K562 (cell line): Measurements from ENCODE around the gene MRM2. TPM values are rescaled to one million over a fixed set of nuclear protein-coding genes. Genes with fewer than 3 reads are reported as not detected.

Source experiments
- BCL6 ChIP-seq: fragments of 250-450 bp; sonication (Bioruptor Pico); IDR thresholded peaks from 2 replicates; pipeline ENCODE4 v1.4.0; 2020
- CBFA2T2 ChIP-seq: fragments of 450-650 bp; conservative IDR thresholded peaks from 2 replicates; pipeline ENCODE4 v1.6.1; 2017; ENCODE audit warnings: mild to moderate bottlenecking
- CTBP1 ChIP-seq: fragments of 450-650 bp; IDR thresholded peaks from 2 replicates; pipeline ENCODE4 v1.6.1; 2016; ENCODE audit warnings: borderline replicate concordance
- ERF ChIP-seq: fragments of 450-650 bp; formaldehyde crosslinking; IDR thresholded peaks from 2 replicates; pipeline ENCODE4 v1.4.0; 2020; ENCODE audit warnings: mild to moderate bottlenecking, mixed read lengths
- FOXP1 ChIP-seq: sonication (generic); formaldehyde crosslinking; IDR thresholded peaks from 2 replicates; pipeline ENCODE4 v1.8.0; 2022; ENCODE audit warnings: mild to moderate bottlenecking, missing genetic modification reagents
- HLTF ChIP-seq: fragments of 450-650 bp; IDR thresholded peaks from 2 replicates; pipeline ENCODE4 v1.6.1; 2016
- IFI16 ChIP-seq: fragments of 250-450 bp; sonication (Bioruptor Pico); IDR thresholded peaks from 2 replicates; pipeline ENCODE4 v2.1.2; 2022; ENCODE audit warnings: mild to moderate bottlenecking, inconsistent platforms
- KAT8 ChIP-seq: fragments of 450-650 bp; IDR thresholded peaks from 2 replicates; pipeline ENCODE4 v1.6.1; 2016; ENCODE audit warnings: low read depth, mild to moderate bottlenecking
- KLF13 ChIP-seq: fragments of 450-650 bp; IDR thresholded peaks from 2 replicates; pipeline ENCODE4 v1.6.1; 2016; ENCODE audit warnings: missing genetic modification characterization, low read depth, mild to moderate bottlenecking, missing compliant biosample characterization, moderate library complexity, borderline replicate concordance
- PHF21A ChIP-seq: fragments of 450-650 bp; IDR thresholded peaks from 2 replicates; pipeline ENCODE4 v1.6.1; 2017; ENCODE audit warnings: low read depth, borderline replicate concordance
- POLR2G ChIP-seq: fragments of 200-400 bp; formaldehyde crosslinking; IDR thresholded peaks from 2 replicates; pipeline ENCODE4 v1.6.1; 2017; ENCODE audit warnings: low read depth, mild to moderate bottlenecking, antibody characterized with exemption, low read length, moderate library complexity
- POLR3G ChIP-seq: IDR thresholded peaks from 2 replicates; pipeline ENCODE4 v1.6.1; 2011; ENCODE audit not compliant: insufficient read length, insufficient replicate concordance; ENCODE audit errors: extremely low read depth
- RBM17 ChIP-seq: fragments of 200-400 bp; formaldehyde crosslinking; IDR thresholded peaks from 2 replicates; pipeline ENCODE4 v1.6.1; 2017; ENCODE audit warnings: low read depth, mild to moderate bottlenecking, low read length, borderline replicate concordance
- RHOXF2B ChIP-seq: fragments of 250-450 bp; sonication (Bioruptor Pico); conservative IDR thresholded peaks from 2 replicates; pipeline ENCODE4 v1.5.1; 2021
- STAT5B ChIP-seq: fragments of 250-450 bp; sonication (Bioruptor Pico); IDR thresholded peaks from 2 replicates; pipeline ENCODE4 v1.8.0; 2021; ENCODE audit warnings: mild to moderate bottlenecking, inconsistent platforms
- STAT6 ChIP-seq: sonication (generic); formaldehyde crosslinking; IDR thresholded peaks from 2 replicates; pipeline ENCODE4 v1.8.1; 2023; ENCODE audit warnings: mild to moderate bottlenecking, missing genetic modification reagents
- TRIM25 ChIP-seq: fragments of 450-650 bp; IDR thresholded peaks from 2 replicates; pipeline ENCODE4 v1.7.0; 2016; ENCODE audit warnings: borderline replicate concordance
- XRCC3 ChIP-seq: fragments of 450-650 bp; IDR thresholded peaks from 2 replicates; pipeline ENCODE4 v1.6.1; 2017; ENCODE audit warnings: mild to moderate bottlenecking, moderate library complexity
- ZFP91 ChIP-seq: sonication (generic); formaldehyde crosslinking; IDR thresholded peaks from 2 replicates; pipeline ENCODE4 v1.8.0; 2022; ENCODE audit warnings: mild to moderate bottlenecking, missing genetic modification reagents
- ZNF277 ChIP-seq: fragments of 250-450 bp; sonication (Bioruptor Pico); IDR thresholded peaks from 2 replicates; pipeline ENCODE4 v1.8.0; 2022; ENCODE audit warnings: inconsistent platforms, mild to moderate bottlenecking, moderate library complexity, borderline replicate concordance
- ZNF695 ChIP-seq: fragments of 450-650 bp; formaldehyde crosslinking; IDR thresholded peaks from 2 replicates; pipeline ENCODE4 v1.4.0; 2020; ENCODE audit warnings: mild to moderate bottlenecking, moderate library complexity
- polyA plus RNA-seq, 8 experiments: library from polyadenylated mRNA; depleted of rRNA in 4 of 8; stranded (reverse) in 5 of 8; unstranded in 3 of 8; fragments of >200 nt; fragmentation: Nextera tagmentation in 2 of 8; fragmentation: Illumina TruSeq in 1 of 8; extraction: Ambion mirVana in 2 of 8; extraction: Trizol in 1 of 8; gene quantifications; 2 replicates each; pipeline versions ENCODE4 v1.2.1 to v1.2.3, GENCODE V29; 2011 to 2014; ENCODE audit warnings: inconsistent platforms in 1 of 8, missing spikeins in 1 of 8
- total RNA-seq, 7 experiments: library from RNA; depleted of rRNA in 6 of 7; stranded (reverse); fragments of >200 nt in 6 of 7; fragmentation: Illumina TruSeq in 2 of 7; extraction: Trizol in 2 of 7; gene quantifications; 2 replicates each; pipeline versions ENCODE4 v1.2.1 to v1.2.3, GENCODE V29; 2011 to 2021; ENCODE audit warnings: low replicate concordance in 1 of 7

Gene MRM2
- total and polyA plus RNA-seq, 9 of the 15 experiments (the other 6 are each of a cell fraction or from before 2014, with no cell fraction given): 32.4 to 116 (median 50.5) TPM

DNA sequence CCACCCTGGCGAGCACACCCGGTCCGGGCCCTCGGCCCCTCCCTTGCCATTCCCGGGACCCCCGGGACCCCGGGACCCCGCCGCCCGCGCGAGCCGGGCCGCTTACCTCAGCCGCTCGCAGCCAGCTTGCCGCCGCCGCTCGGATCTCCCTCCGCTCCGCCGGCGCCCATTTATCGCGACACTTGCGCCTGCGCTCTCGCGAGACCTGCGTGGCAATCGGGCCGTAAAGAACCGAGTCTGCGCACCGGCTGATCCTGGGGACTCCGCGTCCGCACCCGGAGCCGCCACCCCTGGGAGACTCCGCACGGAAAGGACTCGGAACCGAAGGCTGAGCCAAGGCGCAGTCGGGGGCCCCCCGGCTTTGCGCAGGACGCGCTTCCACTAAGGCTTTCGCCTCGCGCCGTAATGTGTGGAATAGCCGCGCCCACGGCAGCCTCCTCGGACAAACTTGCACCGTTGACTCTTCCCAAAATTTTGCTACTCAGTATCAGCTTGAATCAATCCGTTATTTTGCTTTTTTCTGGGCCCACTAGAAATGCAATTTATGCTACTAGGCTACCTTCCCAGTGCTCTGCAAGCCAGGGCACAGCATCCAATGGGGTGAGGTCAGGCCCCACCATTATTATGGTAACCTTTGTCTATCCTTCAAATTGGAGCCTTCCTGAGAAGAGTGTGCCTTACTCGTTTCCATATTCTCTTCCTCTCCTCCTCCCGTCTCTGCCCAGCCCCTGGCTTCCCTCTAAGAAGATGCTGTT, 9.1 kb downstream of the MRM2 start, which contains the start of gene MAD1L1 (continued):
- no peak for TF ChIP-seq STAT5B
- peak; percentile 92; the same call in 1 of the 2 replicates for TF ChIP-seq STAT6 (CRISPR knock-in tag)
- peak; percentile 96 for TF ChIP-seq POLR2G
- TF ChIP-seq TRIM25: no peak
- TF ChIP-seq BCL6 (CRISPR knock-in tag): no peak
- no peak for TF ChIP-seq PHF21A
- TF ChIP-seq IFI16 (CRISPR knock-in tag): no peak
- TF ChIP-seq CBFA2T2: no peak
- TF ChIP-seq HLTF: no peak
- no peak for TF ChIP-seq KLF13 (tag)
- TF ChIP-seq FOXP1: no peak
- TF ChIP-seq ERF (CRISPR knock-in tag): no peak
- TF ChIP-seq XRCC3: no peak
- TF ChIP-seq POLR3G: no peak
- TF ChIP-seq RBM17: no peak
- TF ChIP-seq CTBP1: peak; percentile 57; the same call in 1 of the 2 replicates
- no peak for TF ChIP-seq ZFP91
- no peak for TF ChIP-seq ZNF277 (CRISPR knock-in tag)
- no peak for TF ChIP-seq RHOXF2B
- no peak for TF ChIP-seq KAT8
- no peak for TF ChIP-seq ZNF695 (CRISPR knock-in tag)
